ENCODE results near the gene NIPAL1. TPM values are rescaled to one million over a fixed set of nuclear protein-coding genes. Genes with fewer than 3 reads are reported as not detected.

Gene NIPAL1
- total RNA-seq, 1 donor from 2014 or later, result 17.6 TPM

DNA sequence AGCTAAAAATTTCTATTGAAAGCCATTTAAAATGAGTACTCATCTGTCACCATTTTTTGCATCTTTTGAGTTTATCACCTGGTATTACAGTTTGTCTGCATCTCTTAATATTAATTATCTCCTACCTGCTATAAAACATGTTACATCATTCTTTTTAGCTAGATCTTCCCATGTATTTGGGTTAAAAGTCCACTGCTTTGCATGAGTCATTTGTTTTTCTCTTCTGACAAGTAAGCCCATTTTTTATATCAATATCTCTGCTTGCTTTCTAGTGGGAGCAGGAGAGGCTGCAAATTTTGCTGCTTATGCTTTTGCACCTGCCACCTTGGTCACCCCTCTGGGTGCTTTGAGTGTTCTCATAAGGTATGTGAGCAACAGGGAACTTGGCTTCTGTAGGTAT lies 16.1 kb downstream of the NIPAL1 start:
- peak overlapping the region; percentile 54 for H3K27ac Mint-ChIP-seq
- TF ChIP-seq, protein P1, sequence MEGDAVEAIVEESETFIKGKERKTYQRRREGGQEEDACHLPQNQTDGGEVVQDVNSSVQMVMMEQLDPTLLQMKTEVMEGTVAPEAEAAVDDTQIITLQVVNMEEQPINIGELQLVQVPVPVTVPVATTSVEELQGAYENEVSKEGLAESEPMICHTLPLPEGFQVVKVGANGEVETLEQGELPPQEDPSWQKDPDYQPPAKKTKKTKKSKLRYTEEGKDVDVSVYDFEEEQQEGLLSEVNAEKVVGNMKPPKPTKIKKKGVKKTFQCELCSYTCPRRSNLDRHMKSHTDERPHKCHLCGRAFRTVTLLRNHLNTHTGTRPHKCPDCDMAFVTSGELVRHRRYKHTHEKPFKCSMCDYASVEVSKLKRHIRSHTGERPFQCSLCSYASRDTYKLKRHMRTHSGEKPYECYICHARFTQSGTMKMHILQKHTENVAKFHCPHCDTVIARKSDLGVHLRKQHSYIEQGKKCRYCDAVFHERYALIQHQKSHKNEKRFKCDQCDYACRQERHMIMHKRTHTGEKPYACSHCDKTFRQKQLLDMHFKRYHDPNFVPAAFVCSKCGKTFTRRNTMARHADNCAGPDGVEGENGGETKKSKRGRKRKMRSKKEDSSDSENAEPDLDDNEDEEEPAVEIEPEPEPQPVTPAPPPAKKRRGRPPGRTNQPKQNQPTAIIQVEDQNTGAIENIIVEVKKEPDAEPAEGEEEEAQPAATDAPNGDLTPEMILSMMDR (IDR thresholded peaks at IDR 0.05; ENCODE audit: unreplicated experiment), result no peak
- DNase-seq (ENCODE audit: low spot score, unreplicated experiment), result no peak
- H3K4me3 Mint-ChIP-seq (ENCODE audit: low read depth), result no peak overlapping the region
- H3K27me3 Mint-ChIP-seq, result no peaks in the 10 kb centered on the region
- no peaks in the 10 kb centered on the region for H3K9me3 Mint-ChIP-seq (ENCODE audit: low read depth)
- peaks cover 41% of the 10 kb centered on the region for H3K36me3 Mint-ChIP-seq (ENCODE audit: insufficient read depth)
- H3K4me1 Mint-ChIP-seq (ENCODE audit: low read depth), result peaks cover 26% of the 10 kb centered on the region

DNA sequence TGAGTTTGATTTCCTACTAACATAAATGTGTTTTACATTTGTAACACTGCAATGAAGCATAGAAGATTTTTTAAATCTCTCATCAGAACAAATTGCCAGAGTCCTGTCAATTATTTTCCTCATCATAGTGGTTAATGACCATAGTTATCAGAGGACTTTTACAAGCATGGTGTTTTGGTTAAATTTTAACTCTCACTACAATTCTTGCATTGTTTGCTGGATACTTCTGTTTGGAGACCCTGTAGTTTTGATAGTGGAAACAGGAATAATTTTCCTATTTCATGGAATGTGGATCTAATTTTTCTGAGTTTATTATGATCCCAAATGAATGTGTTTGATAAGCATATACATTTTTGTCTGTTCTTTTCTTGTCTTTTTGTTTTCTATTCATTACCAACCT lies 16.8 kb downstream of the NIPAL1 start:
- peaks cover 35% of the 10 kb centered on the region for H3K36me3 Mint-ChIP-seq (ENCODE audit: insufficient read depth)
- TF ChIP-seq, protein P1 (IDR thresholded peaks at IDR 0.05; ENCODE audit: unreplicated experiment), result no peak
- no peaks in the 10 kb centered on the region for H3K27me3 Mint-ChIP-seq
- DNase-seq (ENCODE audit: low spot score, unreplicated experiment), result no peak
- peaks cover 28% of the 10 kb centered on the region for H3K4me1 Mint-ChIP-seq (ENCODE audit: low read depth)
- H3K4me3 Mint-ChIP-seq (ENCODE audit: low read depth), result no peak overlapping the region
- H3K27ac Mint-ChIP-seq, result peak overlapping the region; percentile 54
- no peaks in the 10 kb centered on the region for H3K9me3 Mint-ChIP-seq (ENCODE audit: low read depth)

DNA sequence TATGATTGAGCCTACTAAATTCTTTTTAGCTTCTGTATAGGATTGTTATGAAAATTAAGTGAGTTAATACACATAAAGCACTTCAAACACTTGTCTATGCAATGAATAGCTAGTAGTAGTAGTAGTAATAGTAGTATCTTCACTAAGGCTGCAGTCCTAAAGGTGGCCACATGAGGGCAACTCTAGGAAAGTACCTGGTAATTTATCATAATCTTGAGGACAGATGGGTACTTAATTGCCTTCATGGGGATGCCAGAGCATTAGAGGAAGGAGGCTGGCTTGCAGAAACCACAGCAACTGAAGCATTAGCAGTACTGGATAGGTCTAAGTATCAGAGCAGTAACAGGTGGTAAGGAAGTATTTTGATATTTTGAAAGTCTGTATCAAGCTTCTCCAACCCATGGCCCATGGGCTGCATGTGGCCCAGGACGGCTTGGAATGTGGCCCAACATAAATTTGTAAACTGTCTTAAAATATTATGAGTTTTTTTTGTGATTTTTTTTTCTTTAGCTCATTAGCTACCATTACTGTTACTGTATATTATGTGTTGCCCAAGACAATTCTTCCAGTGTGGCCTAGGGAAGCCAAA lies 17.3 kb downstream of the NIPAL1 start:
- Mint-ChIP-seq H3K27me3 (no peaks in the 10 kb centered on the region), H3K4me1 (ENCODE audit: low read depth) (peaks cover 30% of the 10 kb centered on the region), H3K36me3 (ENCODE audit: insufficient read depth) (peaks cover 33% of the 10 kb centered on the region), H3K9me3 (ENCODE audit: low read depth) (no peaks in the 10 kb centered on the region), H3K27ac (peak overlapping the region; percentile 54), H3K4me3 (ENCODE audit: low read depth) (no peak overlapping the region)
- DNase-seq (ENCODE audit: low spot score, unreplicated experiment), result no peak
- TF ChIP-seq, protein P1 (IDR thresholded peaks at IDR 0.05; ENCODE audit: unreplicated experiment), result peak; percentile 66

DNA sequence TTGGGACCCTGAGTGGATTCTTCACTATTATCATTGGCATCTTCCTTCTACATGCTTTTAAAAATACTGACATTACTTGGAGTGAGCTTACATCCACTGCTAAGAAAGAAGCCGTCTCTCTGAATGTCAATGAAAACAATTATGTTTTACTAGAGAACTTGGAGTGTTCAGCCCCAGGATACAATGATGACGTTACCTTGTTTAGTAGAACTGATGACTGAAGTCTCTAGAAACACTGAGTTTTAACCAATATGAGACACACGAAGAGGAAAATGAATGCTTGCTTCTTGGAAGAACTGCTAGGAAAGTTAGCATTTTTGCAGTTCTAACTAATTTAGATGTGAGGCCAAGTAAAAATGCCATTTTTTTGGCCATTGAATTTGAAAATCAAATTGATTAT lies 19.4 kb downstream of the NIPAL1 start:
- no peaks in the 10 kb centered on the region for H3K9me3 Mint-ChIP-seq (ENCODE audit: low read depth)
- DNase-seq (ENCODE audit: low spot score, unreplicated experiment), result no peak
- H3K27me3 Mint-ChIP-seq, result no peaks in the 10 kb centered on the region
- H3K36me3 Mint-ChIP-seq (ENCODE audit: insufficient read depth), result peaks cover 28% of the 10 kb centered on the region
- TF ChIP-seq, protein P1 (IDR thresholded peaks at IDR 0.05; ENCODE audit: unreplicated experiment), result no peak
- H3K4me1 Mint-ChIP-seq (ENCODE audit: low read depth), result peaks cover 29% of the 10 kb centered on the region
- H3K27ac Mint-ChIP-seq, result no peak overlapping the region
- H3K4me3 Mint-ChIP-seq (ENCODE audit: low read depth), result no peak overlapping the region

DNA sequence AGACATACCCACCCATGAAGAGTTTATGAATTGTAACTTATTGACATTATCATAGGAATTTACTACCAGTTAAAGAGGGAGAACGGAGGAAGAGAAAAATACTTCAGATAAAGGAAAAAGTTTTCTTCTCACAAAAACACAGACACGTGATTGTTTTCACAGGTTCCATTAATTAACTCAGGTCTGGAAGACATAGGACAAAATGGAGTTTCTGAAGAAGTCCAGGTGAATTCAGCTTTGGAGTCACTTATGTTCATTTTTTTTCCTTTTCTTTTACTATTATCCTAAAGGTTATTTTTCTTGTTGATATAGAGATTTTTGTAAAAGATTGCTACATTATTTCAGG lies 20.5 kb downstream of the NIPAL1 start:
- peaks cover 30% of the 10 kb centered on the region for H3K4me1 Mint-ChIP-seq (ENCODE audit: low read depth)
- no peak overlapping the region for H3K27ac Mint-ChIP-seq
- DNase-seq (ENCODE audit: low spot score, unreplicated experiment), result no peak
- peaks cover 25% of the 10 kb centered on the region for H3K36me3 Mint-ChIP-seq (ENCODE audit: insufficient read depth)
- H3K9me3 Mint-ChIP-seq (ENCODE audit: low read depth), result no peaks in the 10 kb centered on the region
- TF ChIP-seq, protein P1 (IDR thresholded peaks at IDR 0.05; ENCODE audit: unreplicated experiment), result no peak
- H3K4me3 Mint-ChIP-seq (ENCODE audit: low read depth), result no peak overlapping the region
- H3K27me3 Mint-ChIP-seq, result no peaks in the 10 kb centered on the region

All from progenitor cell of endocrine pancreas (in vitro differentiated cells).